GM21529 (cell line): ENCODE data around the gene ENPP6.

ENCODE experiments used
- ATAC-seq: cut with Tn5 transposase; IDR thresholded peaks from one replicate; pipeline ENCODE4 v1.9.1; 2021; ENCODE audit not compliant: unreplicated experiment

ENPP6 gene

GRCh38 chr4:184217634-184218033 is at the start of gene ENPP6:
TSS of gene ENPP6 (minus strand) at chr4:184217873. CDS start at chr4:184217819, 54 bp downstream.
- no peak for ATAC-seq

- ATAC-seq = no peak
These were observed 49.5 kb upstream of the ENPP6 start for GRCh38 chr4:184267206-184267608.

- peak; percentile 34 for ATAC-seq
These were observed 48.1 kb upstream of the ENPP6 start for GRCh38 chr4:184265546-184266351.

GRCh38 chr4:184263910-184264732 is 46.4 kb upstream of the ENPP6 start:
- peak; percentile 30 for ATAC-seq

GRCh38 chr4:184263461-184263860 is 45.8 kb upstream of the ENPP6 start:
- no peak for ATAC-seq

- no peak for ATAC-seq
These were observed 45.2 kb upstream of the ENPP6 start for GRCh38 chr4:184262901-184263300.

- no peak for ATAC-seq
These were observed 43.6 kb upstream of the ENPP6 start for GRCh38 chr4:184261246-184261645.

- no peak for ATAC-seq
These were observed 42.2 kb upstream of the ENPP6 start for GRCh38 chr4:184259866-184260265.

- no peak for ATAC-seq
These were observed 41.4 kb upstream of the ENPP6 start for GRCh38 chr4:184259081-184259480.

- no peak for ATAC-seq
These were observed 38.4 kb upstream of the ENPP6 start for GRCh38 chr4:184255871-184256642.

GRCh38 chr4:184255361-184255760 is 37.7 kb upstream of the ENPP6 start:
- ATAC-seq = no peak

GRCh38 chr4:184253072-184253420 is 35.4 kb upstream of the ENPP6 start:
- ATAC-seq = no peak

- ATAC-seq = no peak
These were observed 34.7 kb upstream of the ENPP6 start for GRCh38 chr4:184252136-184253071.

- no peak for ATAC-seq
These were observed 34.0 kb upstream of the ENPP6 start for GRCh38 chr4:184251670-184251980.

- no peak for ATAC-seq
These were observed 33.4 kb upstream of the ENPP6 start for GRCh38 chr4:184250795-184251669.

- no peak for ATAC-seq
These were observed 30.5 kb upstream of the ENPP6 start for GRCh38 chr4:184248216-184248615.

- ATAC-seq = no peak
These were observed 29.7 kb upstream of the ENPP6 start for GRCh38 chr4:184247421-184247820.

- ATAC-seq = no peak
These were observed 28.8 kb upstream of the ENPP6 start for GRCh38 chr4:184246426-184246825.

GRCh38 chr4:184238072-184238745 is 20.5 kb upstream of the ENPP6 start:
- ATAC-seq = no peak
